HEK293 (cell line): Measurements from ENCODE around the gene KLHL29.

Experiments used
- ZNF2 ChIP-seq: fragments of 450-650 bp; formaldehyde crosslinking; IDR thresholded peaks from 2 replicates; pipeline ENCODE4 v1.5.1; 2016; ENCODE audit warnings: missing biosample characterization, missing genetic modification characterization
- ZNF561 ChIP-seq: fragments of 450-650 bp; IDR thresholded peaks from 2 replicates; pipeline ENCODE4 v1.5.1; 2018; ENCODE audit warnings: missing biosample characterization, missing genetic modification characterization, borderline replicate concordance
- ZNF792 ChIP-seq: fragments of 450-650 bp; formaldehyde crosslinking; IDR thresholded peaks from 2 replicates; pipeline ENCODE4 v1.5.1; 2016; ENCODE audit warnings: missing biosample characterization, missing genetic modification characterization
- TF ChIP-seq, protein P1 (sequence below): fragments of 450-650 bp; formaldehyde crosslinking; IDR thresholded peaks from 2 replicates; pipeline ENCODE4 v1.5.1; 2016; ENCODE audit warnings: missing biosample characterization, missing genetic modification characterization
- TF ChIP-seq, protein P2 (sequence below): fragments of 450-650 bp; formaldehyde crosslinking; IDR thresholded peaks from 2 replicates; pipeline ENCODE4 v1.5.1; 2016; ENCODE audit warnings: missing biosample characterization, missing genetic modification characterization

DNA sequence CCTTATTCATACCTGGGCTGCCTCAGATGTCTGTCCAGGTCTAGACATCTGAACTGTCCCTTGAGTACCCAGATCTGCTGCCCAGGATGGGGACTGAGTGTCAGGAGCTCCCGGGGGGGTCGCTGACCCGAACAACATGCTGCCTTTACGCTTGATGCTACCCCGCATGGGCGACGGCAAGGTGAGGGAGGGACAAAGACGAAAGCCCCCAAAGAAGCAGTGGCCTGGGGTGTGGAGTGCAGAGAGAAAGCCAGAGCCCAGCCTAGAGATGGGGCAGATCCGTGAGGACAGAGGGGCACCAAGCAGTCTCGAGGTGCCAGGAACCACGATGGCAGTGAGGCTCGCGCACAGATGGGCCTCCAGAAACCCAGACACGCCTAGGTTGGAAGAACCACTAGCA lies 307.3 kb downstream of the KLHL29 start:
- no peak for TF ChIP-seq ZNF2 (tag by site-specific recombination)
- TF ChIP-seq, protein P1, sequence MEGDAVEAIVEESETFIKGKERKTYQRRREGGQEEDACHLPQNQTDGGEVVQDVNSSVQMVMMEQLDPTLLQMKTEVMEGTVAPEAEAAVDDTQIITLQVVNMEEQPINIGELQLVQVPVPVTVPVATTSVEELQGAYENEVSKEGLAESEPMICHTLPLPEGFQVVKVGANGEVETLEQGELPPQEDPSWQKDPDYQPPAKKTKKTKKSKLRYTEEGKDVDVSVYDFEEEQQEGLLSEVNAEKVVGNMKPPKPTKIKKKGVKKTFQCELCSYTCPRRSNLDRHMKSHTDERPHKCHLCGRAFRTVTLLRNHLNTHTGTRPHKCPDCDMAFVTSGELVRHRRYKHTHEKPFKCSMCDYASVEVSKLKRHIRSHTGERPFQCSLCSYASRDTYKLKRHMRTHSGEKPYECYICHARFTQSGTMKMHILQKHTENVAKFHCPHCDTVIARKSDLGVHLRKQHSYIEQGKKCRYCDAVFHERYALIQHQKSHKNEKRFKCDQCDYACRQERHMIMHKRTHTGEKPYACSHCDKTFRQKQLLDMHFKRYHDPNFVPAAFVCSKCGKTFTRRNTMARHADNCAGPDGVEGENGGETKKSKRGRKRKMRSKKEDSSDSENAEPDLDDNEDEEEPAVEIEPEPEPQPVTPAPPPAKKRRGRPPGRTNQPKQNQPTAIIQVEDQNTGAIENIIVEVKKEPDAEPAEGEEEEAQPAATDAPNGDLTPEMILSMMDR = no peak
- no peak for TF ChIP-seq ZNF561
- no peak for TF ChIP-seq ZNF792 (tag by site-specific recombination)
- TF ChIP-seq, protein P2, sequence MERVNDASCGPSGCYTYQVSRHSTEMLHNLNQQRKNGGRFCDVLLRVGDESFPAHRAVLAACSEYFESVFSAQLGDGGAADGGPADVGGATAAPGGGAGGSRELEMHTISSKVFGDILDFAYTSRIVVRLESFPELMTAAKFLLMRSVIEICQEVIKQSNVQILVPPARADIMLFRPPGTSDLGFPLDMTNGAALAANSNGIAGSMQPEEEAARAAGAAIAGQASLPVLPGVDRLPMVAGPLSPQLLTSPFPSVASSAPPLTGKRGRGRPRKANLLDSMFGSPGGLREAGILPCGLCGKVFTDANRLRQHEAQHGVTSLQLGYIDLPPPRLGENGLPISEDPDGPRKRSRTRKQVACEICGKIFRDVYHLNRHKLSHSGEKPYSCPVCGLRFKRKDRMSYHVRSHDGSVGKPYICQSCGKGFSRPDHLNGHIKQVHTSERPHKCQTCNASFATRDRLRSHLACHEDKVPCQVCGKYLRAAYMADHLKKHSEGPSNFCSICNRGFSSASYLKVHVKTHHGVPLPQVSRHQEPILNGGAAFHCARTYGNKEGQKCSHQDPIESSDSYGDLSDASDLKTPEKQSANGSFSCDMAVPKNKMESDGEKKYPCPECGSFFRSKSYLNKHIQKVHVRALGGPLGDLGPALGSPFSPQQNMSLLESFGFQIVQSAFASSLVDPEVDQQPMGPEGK (tag by site-specific recombination) = no peak
